Activated CD8-positive, alpha-beta memory T cell treated with anti-CD3 and anti-CD28 coated beads, Interleukin-2, amount 50 U/mL, for 24 hours (primary cell): ENCODE measurements around the gene TCF12.

Source experiments
- DNase-seq: peaks from one replicate; pipeline ENCODE4 v3.0.0-alpha.2; 2020; ENCODE audit errors: extremely low read depth

The TCF12 gene

GRCh38 chr15:57017024-57017423 is 98.6 kb downstream of the TCF12 start:
- DNase-seq: no peak

- DNase-seq: no peak
Measured at GRCh38 chr15:57018151-57018550, 99.7 kb downstream of the TCF12 start.

GRCh38 chr15:57019496-57020160 is 101.2 kb downstream of the TCF12 start:
- DNase-seq: no peak

GRCh38 chr15:57025264-57025926 is 107.0 kb downstream of the TCF12 start:
- no peak for DNase-seq

DNA sequence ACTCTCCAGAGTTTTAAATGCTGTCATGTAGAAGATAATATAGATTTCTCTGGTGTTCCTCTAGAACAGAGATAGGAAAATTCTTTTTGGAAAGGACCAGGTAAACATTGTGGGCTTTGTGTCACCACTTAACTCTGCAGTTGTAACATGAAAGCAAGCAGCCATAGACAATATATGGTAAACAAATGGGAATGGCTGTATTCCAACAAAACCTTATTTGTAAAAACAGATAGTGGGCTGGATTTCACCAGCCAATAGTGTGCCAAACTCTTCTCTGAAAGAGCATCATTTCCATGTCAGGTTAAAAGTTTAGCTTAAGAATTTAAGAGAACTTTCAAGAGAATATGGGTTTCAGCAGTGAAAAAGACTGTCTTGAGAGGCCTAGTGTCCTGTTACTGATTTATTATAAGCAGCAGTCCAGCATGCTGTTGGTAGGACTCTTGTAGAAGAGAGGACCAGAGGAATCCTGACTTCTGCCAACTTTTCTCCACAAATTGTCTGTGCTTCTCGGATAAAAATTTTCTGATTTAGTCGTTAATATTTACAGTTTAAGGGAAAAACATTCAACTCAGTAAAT is 107.7 kb downstream of the TCF12 start:
- DNase-seq: no peak

GRCh38 chr15:57027596-57027995 is 109.2 kb downstream of the TCF12 start:
- no peak for DNase-seq

- no peak for DNase-seq
Measured at GRCh38 chr15:57028176-57028575, 109.7 kb downstream of the TCF12 start.

GRCh38 chr15:57030011-57030410 is 111.6 kb downstream of the TCF12 start:
- no peak for DNase-seq

DNA sequence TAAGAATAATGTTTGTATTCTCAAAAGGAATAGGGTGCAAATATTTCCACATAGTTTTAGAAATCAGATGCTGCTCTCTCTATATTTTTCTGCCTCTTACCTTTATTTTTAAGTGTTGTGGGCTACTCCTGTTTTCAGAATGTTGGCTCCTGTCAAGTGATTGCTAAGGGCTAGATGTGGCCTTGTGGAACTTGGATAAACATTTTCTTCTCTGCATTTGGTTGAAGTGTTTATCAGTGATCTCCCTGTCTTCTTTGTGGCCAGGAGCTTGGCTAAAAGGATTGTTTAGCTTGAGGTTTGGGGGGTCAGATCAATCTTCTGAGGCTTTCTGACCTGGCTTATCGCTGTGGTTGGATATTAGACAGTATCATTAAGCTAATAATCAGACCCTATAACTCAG is 112.6 kb downstream of the TCF12 start:
- DNase-seq: no peak

GRCh38 chr15:57031605-57032004 is 113.2 kb downstream of the TCF12 start:
- no peak for DNase-seq

GRCh38 chr15:57032338-57032737 is 113.9 kb downstream of the TCF12 start:
- no peak for DNase-seq

GRCh38 chr15:57033715-57034439 is 115.4 kb downstream of the TCF12 start:
- no peak for DNase-seq

DNA sequence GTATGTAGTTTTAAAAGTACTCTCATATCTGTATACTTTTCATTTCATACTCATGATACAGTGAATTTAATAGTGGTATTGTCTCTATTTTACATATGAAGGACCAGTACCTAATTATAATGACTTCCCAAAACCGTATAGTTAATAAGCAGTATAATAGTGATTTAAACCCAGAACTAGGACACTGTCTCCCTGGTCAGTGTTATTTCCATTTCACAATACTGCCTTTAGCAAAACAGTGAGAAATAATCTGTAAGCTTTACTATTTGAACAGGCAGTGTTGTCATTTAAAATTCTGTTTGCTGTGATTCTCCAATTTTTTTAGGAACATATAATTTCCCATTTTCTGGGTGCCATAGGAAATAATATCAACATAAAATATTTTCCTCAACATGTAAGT is 116.2 kb downstream of the TCF12 start:
- DNase-seq: no peak

DNA sequence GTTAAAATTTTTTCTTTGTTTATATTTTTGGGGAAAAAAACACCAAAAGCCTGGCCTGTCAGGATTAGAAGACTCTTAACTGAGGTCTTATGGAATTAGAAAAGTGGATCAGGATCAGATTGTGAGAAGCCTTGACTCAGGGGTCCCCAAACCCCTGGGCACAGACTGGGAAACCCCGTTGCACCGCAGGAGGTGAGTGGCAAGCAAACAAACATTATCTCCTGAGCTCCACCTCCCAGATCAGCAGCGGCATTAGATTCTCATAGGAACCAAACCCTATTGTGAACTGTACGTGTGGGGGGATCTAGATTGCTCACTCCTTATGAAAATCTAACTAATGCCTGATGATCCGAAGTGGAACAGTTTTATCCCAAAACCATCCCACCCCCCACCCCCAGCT is 117.2 kb downstream of the TCF12 start:
- no peak for DNase-seq

- no peak for DNase-seq
Measured at GRCh38 chr15:57036352-57036751, 117.9 kb downstream of the TCF12 start.

- no peak for DNase-seq
Measured at GRCh38 chr15:57037548-57037947, 119.1 kb downstream of the TCF12 start.

- no peak for DNase-seq
Measured at GRCh38 chr15:57038040-57038439, 119.6 kb downstream of the TCF12 start.

GRCh38 chr15:57038496-57038895 is 120.1 kb downstream of the TCF12 start:
- no peak for DNase-seq

DNA sequence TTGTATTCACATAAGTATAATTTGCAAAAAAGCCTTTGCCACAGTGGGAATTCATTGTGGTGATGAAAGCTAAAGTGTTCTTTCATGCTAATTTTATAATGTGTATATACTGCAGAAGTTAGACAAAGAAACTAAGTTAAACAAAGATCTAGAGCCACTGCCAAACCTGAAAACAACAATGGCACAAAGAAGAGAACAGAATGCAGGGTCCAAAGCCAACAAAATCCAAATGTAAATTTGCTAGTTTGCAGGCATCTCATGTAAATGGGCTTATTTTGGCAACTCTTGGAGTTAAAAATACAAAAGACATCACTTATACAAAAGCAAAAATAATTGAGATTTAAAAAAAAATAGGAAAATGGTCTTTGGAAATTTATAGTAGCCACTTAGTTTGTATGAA is 123.0 kb downstream of the TCF12 start:
- DNase-seq: no peak

DNA sequence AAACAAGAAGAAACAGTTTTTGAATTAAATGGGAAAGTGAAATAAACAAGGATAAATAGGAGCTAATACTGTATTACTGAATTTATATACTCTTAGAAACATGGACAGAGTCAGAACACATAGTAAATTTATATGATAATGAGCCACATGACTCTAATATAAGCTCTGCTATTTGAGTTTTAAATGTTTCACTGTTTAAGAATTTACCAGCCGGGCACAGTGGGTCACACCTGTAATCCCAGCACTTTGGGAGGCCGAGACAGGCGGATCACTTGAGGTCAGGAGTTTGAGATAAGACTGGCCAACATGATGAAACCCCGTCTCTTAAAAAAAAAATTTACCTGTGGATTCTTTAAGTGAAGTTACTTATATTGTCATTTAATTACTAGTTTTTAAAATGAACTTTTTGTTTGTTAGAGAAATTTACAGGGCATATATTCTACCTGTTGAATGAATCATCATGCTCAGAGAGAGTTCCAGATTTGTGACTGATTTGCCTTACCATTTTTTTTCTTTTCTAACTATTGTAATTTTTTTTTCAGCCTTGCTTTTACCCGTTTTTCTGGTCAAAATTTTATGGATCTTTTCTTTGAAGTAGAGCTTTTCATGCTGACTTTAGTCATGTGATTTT is 125.7 kb downstream of the TCF12 start:
- no peak for DNase-seq

GRCh38 chr15:57044970-57045369 is 126.5 kb downstream of the TCF12 start:
- no peak for DNase-seq

DNA sequence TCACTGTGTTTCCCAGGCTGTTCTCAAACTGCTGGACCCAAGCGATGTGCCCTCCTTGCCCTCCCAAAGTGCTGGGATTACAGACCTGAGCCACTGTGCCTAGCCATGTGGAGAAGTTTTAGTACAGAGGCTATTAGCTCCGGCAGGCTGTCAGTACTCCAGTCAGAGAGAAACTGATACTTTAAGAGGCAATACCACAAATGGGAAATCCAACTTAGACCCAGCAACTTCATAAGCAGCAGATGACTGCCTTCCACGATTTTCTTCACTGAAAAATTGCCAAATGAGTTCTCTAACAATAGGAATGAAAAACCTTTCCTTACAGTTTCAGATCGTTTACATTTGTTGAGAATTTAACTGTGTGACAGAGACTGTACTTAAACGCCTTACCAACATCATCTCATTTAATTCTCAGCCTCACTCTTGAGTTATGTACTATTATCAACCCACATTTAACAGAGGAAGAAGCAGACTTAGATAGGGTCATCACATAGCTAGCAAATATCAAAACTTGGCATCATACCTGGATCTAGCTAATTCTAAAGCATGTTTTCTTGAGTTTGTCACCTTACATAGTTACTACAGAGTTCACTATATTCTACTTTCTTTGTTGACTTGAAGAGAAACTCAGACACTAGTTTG is 127.4 kb downstream of the TCF12 start:
- no peak for DNase-seq
